Small intestine (tissue), 7 donors: ENCODE results near the gene B3GNT9. TPM values are rescaled to one million over a fixed set of nuclear protein-coding genes. Genes with fewer than 3 reads are reported as not detected.

Experiments
- DNase-seq, 2 donors: peaks; one replicate each; pipeline versions ENCODE4 v3.0.0 to v3.0.0-alpha.2; 2013
- FAIRE-seq: peaks from 2 replicates; lab custom pipeline; 2012; peaks lifted over from hg19 to GRCh38; lab: Jason Lieb, UNC
- H3K27ac ChIP-seq, 3 donors: one replicate each; pipeline ENCODE4 v1.5.1; 2013; ENCODE audit warnings: low read length in 2 of 3, mild to moderate bottlenecking in 2 of 3, control low read depth in 1 of 3, inconsistent platforms in 1 of 3, low read depth in 1 of 3, moderate library complexity in 1 of 3
- H3K27me3 ChIP-seq, 3 donors: one replicate each; pipeline ENCODE4 v1.6.1; 2013; ENCODE audit warnings: low read length in 3 of 3, inconsistent platforms in 1 of 3; ENCODE audit not compliant: control insufficient read depth in 3 of 3, insufficient read depth in 3 of 3
- H3K36me3 ChIP-seq, 3 donors: one replicate each; pipeline ENCODE4 v1.6.1; 2013; ENCODE audit warnings: low read length in 3 of 3, inconsistent platforms in 1 of 3, low read depth in 1 of 3, mild to moderate bottlenecking in 1 of 3, moderate library complexity in 1 of 3; ENCODE audit not compliant: control insufficient read depth in 3 of 3, insufficient read depth in 2 of 3
- H3K4me1 ChIP-seq, 3 donors: one replicate each; pipeline ENCODE4 v1.6.1; 2013; ENCODE audit warnings: low read length in 2 of 3, inconsistent platforms in 1 of 3, low read depth in 1 of 3, mild to moderate bottlenecking in 1 of 3, moderate library complexity in 1 of 3; ENCODE audit not compliant: control insufficient read depth in 3 of 3, insufficient read depth in 2 of 3
- H3K4me3 ChIP-seq, 3 donors: one replicate each; pipeline ENCODE4 v1.5.1; 2013; ENCODE audit warnings: low read length in 3 of 3, control low read depth in 1 of 3, inconsistent platforms in 1 of 3, low read depth in 1 of 3, mild to moderate bottlenecking in 1 of 3, moderate library complexity in 1 of 3
- H3K9me3 ChIP-seq, 2 donors: one replicate each; pipeline ENCODE4 v1.6.1; 2013; ENCODE audit warnings: low read depth in 1 of 2, low read length in 1 of 2; ENCODE audit not compliant: control insufficient read depth in 2 of 2, insufficient read depth in 1 of 2
- WGBS, 3 donors: extraction: QIAGEN DNeasy Blood & Tissue Kit; methylation state at CpG; one replicate each; pipeline ENCODE4 v1.1.7; 2013; 5-methylcytosine and 5-hydroxymethylcytosine counted together
- polyA plus RNA-seq, 4 donors: library from polyadenylated mRNA; stranded (reverse) in 3 of 4; unstranded in 1 of 4; fragments of 200-250 nt in 3 of 4; fragments of 120-200 nt in 1 of 4; gene quantifications; one replicate each; pipeline versions ENCODE4 v1.2.1 to v1.2.3, GENCODE V29; 2013
- donor health status: healthy with polysubstance abuse.
- donor health status: control.
- donor health status: control.
- donor health status: Bipolar disorder and iron deficiency.
- donor health status: healthy.

The B3GNT9 gene
- polyA plus RNA-seq, 4 donors = 0.89 to 4.9 (median 2.6) TPM

DNA sequence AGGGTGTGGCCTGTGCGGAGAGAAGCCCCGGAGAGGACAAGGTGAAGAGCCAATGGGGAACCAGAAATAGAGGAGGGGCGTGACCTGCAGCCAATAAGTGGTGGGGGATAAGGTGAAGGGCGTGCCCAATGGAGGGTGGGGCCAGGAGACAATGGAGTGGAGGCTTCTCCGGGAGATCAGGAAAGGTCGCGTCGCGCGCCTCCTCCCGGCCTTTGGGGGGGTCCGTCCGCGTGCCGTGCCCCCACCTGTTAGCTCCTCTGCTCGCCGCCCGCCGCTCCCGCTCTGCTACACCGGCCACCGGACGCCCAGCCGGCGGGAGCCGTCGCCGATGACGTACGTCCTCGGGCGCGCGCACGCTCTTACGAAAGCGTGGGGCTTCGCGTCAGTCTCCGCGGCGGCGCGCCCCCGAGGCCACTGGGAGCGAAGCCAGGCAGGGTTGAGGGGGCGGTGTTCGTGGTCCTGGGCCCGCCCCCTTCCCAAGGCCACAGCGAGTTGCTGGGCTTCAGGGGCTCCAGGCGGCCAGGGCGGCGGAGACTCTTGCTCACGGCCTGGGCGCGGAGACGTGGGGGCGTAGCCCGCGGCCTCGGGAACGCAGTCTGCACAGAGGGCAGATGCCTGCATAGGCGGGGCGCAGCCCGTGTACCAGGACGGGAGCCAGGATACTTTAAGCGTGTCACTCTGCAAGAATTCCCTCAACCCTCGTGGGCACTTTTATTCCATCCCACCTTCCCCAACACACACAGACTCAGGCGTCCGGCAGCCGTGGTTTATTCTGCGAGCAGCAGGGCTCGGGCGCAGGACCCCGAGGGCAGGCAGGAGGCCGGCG is 33.0 kb upstream of the B3GNT9 start, which contains the start of gene MATCAP1:
Gene MATCAP1, minus strand, starts transcription at position 337 of the 826 bp plus-strand sequence. CDS start 3,353 bp downstream, outside the sequence.
- peaks cover 3 to 25% (median 5%) of the 10 kb centered on the region in 3 donors for H3K4me1 ChIP-seq
- H3K9me3 ChIP-seq = no peaks in the 10 kb centered on the region
- peaks cover 0 to 5% (median 0%) of the 10 kb centered on the region in 3 donors for H3K36me3 ChIP-seq
- H3K27me3 ChIP-seq = peaks cover 0 to 6% (median 0%) of the 10 kb centered on the region in 3 donors
- DNase-seq (peak; percentile 99), FAIRE-seq (no peak)
- peak within 1 kb of the TSS; percentile 58 to 61 (median 58) for H3K4me3 ChIP-seq
- WGBS, 3 donors = 0 to 1% (median 0%) methylated on average over 62 to 77 of the region's 77 CpGs
- H3K27ac ChIP-seq = peak within 1 kb of the TSS; percentile 84 to 98 (median 89)

DNA sequence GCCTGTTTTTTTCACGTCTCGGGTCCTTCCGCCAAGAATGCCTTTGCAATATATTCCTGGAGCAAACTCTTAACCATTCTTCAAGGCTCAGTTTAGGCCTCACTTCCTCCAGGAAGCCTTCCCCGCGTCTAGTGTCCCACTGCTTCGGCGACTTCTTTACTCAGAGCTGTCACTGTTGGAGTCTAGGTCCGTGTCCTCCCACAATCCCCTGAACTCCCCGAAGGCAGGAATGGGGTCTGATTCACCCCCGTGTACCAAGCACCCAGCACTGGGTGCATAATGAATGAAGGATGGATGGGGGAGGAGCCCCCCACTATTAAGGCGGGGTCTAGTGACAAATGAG is 32.5 kb upstream of the B3GNT9 start:
- WGBS, 3 donors = 5 to 8% (median 6%) methylated on average over 11 of the region's 11 CpGs
- H3K4me1 ChIP-seq = peaks cover 3 to 30% (median 7%) of the 10 kb centered on the region in 3 donors

DNA sequence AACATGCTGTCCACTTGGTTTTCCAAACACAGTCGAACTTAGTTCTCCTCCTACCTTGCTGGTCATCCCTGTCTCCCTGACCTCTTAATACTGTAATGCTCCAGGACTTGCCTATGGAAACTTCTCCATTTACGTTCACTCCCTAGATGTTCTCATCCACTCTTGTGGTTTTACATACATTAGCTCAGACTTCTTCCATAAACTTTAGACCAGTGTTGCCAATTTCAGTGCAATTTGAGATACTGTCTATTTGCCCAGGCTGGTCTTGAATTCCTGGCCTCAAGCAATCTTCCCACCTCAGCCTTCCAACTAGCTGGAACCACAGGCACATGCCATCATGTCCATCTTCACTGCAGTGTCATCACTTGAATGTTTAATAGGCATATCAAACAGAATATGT is 31.5 kb upstream of the B3GNT9 start:
- FAIRE-seq (no peak), DNase-seq (no peak)
- H3K27me3 ChIP-seq = peaks cover 0 to 11% (median 0%) of the 10 kb centered on the region in 3 donors
- no peak overlapping the region for H3K4me3 ChIP-seq
- no peaks in the 10 kb centered on the region for H3K9me3 ChIP-seq
- no peak overlapping the region for H3K27ac ChIP-seq
- 84 to 98% (median 92%) methylated on average over 2 of the region's 2 CpGs for WGBS, 3 donors
- peaks cover 0 to 5% (median 0%) of the 10 kb centered on the region in 3 donors for H3K36me3 ChIP-seq
- H3K4me1 ChIP-seq = peaks cover 3 to 33% (median 7%) of the 10 kb centered on the region in 3 donors

More for the DNA sequence above, 32.5 kb upstream of the B3GNT9 start:
- Histone ChIP-seq H3K4me3 (peak overlapping the region in 2 of 3 donors; percentile 58 to 61), H3K9me3 (no peaks in the 10 kb centered on the region), H3K36me3 (peaks cover 0 to 5% (median 0%) of the 10 kb centered on the region in 3 donors), H3K27me3 (peaks cover 0 to 6% (median 0%) of the 10 kb centered on the region in 3 donors), H3K27ac (peak overlapping the region; percentile 49 to 98 (median 84))
- FAIRE-seq (peak; percentile 65), DNase-seq (no peak)

DNA sequence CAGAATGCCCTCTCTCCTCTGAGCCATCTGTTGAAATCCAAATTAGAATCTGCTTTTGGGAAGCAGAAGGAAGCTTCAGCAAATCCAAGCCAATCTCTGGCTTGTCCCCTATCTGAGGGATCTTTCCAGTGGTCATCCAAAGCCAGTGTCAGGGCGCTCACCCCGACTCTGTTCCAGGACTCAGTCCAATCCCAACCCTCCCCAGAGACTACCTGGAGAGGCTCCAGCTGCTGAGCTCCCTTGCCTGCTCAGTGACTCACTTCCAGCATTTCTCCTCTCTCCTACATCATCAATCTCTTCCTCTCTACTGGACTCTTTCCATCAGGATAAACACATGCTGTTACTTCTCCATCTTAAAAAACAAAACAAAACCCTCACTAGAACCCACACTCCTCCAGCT is 30.5 kb upstream of the B3GNT9 start:
- DNase-seq (no peak), FAIRE-seq (no peak)
- WGBS, 3 donors = 63 to 83% (median 81%) methylated on average over 2 of the region's 2 CpGs
- Histone ChIP-seq H3K27ac (peak overlapping the region in 1 of 3 donors; percentile 28), H3K4me3 (no peak overlapping the region), H3K27me3 (peaks cover 0 to 17% (median 0%) of the 10 kb centered on the region in 3 donors), H3K4me1 (peaks cover 3 to 33% (median 7%) of the 10 kb centered on the region in 3 donors), H3K36me3 (peaks cover 0 to 7% (median 0%) of the 10 kb centered on the region in 3 donors), H3K9me3 (no peaks in the 10 kb centered on the region)

DNA sequence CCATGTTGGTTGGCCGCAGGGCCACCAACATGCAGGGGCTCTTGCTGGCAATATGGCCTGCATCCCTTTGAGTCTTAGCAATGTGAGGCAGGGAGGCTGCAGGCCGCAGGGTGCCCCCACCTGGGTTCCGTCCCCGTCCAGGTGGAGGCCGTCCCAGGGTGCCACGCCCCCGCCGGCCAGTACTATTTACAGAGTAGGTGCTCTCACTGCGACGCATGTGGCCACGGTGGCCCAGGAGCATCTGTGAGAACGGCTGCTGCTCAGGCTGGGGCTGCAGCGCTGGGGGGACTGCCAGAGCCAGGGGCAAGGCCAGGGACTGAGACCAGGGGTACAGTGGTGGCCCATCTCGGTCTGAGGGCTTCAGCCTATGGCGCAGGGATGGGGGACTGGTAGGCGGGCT is 29.4 kb upstream of the B3GNT9 start:
- Histone ChIP-seq H3K27me3 (peaks cover 0 to 29% (median 0%) of the 10 kb centered on the region in 3 donors), H3K36me3 (peaks cover 0 to 8% (median 0%) of the 10 kb centered on the region in 3 donors), H3K9me3 (no peaks in the 10 kb centered on the region), H3K4me1 (peaks cover 3 to 24% (median 7%) of the 10 kb centered on the region in 3 donors), H3K4me3 (no peak overlapping the region), H3K27ac (no peak overlapping the region)
- no peak for DNase-seq
- WGBS, 3 donors = 87 to 94% (median 87%) methylated on average over 16 of the region's 16 CpGs
- no peak for FAIRE-seq

DNA sequence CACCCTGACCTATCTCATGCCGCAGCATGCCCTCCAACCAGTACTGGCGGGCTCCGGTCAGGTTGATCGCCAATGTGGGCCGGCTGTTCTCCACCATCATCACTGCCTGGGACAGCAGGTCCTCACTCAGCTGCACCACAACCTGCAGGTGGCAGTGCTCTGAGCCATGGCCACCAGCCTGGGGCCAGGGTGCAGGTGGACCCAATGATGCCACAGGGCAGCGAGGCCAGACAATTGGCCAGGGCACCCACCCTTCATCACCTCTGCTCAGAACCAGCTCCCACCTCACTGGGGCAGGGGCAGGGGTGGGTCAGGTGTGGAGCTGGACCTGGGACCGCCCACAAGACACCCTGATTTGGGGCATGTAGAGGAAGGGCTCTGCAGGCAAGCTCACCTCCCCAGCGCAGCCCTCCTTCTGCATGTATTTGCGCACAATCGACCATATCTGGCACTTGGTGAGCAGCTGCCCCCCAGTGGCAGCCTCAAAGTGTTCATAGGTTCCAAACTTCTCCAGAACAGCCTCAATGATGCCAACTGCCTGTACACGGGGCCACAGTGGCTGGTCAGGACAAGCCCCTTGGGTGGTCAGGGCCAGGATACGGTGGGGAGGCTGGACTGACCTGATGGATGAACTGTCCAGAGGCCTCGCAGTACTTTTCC is 28.8 kb upstream of the B3GNT9 start:
- WGBS, 3 donors = 86 to 89% (median 87%) methylated on average over 13 of the region's 13 CpGs
- Histone ChIP-seq H3K9me3 (no peaks in the 10 kb centered on the region), H3K4me3 (no peak overlapping the region), H3K4me1 (peaks cover 0 to 23% (median 4%) of the 10 kb centered on the region in 3 donors), H3K36me3 (peaks cover 0 to 8% (median 0%) of the 10 kb centered on the region in 3 donors), H3K27ac (no peak overlapping the region), H3K27me3 (peaks cover 0 to 31% (median 0%) of the 10 kb centered on the region in 3 donors)
- no peak for DNase-seq
- no peak for FAIRE-seq

DNA sequence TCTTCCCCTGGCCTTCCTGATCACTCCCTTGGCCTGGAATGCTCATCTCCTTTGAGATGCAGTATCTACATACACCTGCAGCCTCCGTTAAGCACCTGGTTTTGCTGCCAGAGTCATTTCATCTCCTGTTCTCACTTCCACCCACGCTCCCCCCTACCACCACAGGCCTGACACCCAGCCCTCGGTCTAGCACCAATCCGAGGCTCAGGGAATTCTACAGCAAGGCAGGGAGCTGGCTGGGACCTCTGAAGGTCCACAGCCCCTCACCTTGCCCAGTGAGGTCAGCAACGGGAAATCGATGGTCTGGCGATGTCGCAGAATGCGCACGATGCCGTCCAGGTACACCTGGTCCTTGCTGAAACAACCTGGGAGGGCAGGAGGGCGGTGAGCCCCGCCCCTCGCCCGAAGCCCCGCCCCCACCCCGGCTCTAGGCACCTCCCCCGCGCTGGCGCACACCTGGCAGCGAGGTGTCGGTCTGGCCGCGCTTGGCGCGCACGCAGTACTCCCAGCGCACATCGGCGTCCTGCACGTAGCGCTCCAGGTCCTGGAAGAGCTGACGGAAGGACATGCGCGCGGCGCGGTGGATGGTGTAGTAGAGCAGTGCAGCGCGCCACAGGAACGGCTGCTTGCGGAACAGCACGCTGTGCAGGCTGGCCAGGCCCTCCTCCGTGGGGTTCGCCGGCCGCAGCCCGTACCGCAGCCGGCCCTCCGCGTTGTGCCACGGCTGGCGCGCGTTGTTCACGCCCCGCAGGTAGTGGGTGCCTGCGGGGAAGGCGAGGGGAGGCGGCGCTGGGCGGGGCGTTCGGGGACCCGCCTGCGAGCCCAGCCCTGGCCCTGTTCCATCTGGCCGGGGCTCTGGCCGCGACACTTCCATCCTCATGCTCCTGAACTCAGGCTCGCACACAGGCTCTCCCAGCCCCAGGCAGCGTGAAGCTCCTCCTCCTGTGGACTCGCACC is 27.2 kb upstream of the B3GNT9 start:
- DNase-seq = peak; percentile 90 to 92
- Histone ChIP-seq H3K36me3 (peaks cover 0 to 8% (median 0%) of the 10 kb centered on the region in 3 donors), H3K27me3 (peaks cover 0 to 42% (median 0%) of the 10 kb centered on the region in 3 donors), H3K27ac (peak overlapping the region in 2 of 3 donors; percentile 30 to 66), H3K4me3 (peak overlapping the region in 2 of 3 donors; percentile 25 to 48), H3K9me3 (no peaks in the 10 kb centered on the region), H3K4me1 (peaks cover 3 to 30% (median 4%) of the 10 kb centered on the region in 3 donors)
- FAIRE-seq = no peak
- WGBS, 3 donors = 2 to 5% (median 4%) methylated on average over 49 to 73 of the region's 73 CpGs
